K562 (cell line): ENCODE results near the gene LEO1. TPM values are rescaled to one million over a fixed set of nuclear protein-coding genes. Genes with fewer than 3 reads are reported as not detected.
A peak's percentile ranks its signal among the peaks of the same experiment; 100 is the strongest.

Source experiments
- BRCA1 ChIP-seq, 2 experiments: fragments of 450-650 bp in 1 of 2; sonication (generic) in 1 of 2; formaldehyde crosslinking in 1 of 2; IDR thresholded peaks; 2 replicates each; pipeline versions ENCODE4 v1.5.0 to v1.6.1; 2017 to 2020; ENCODE audit warnings: mild to moderate bottlenecking in 1 of 2, missing genetic modification reagents in 1 of 2
- CBX3 ChIP-seq, 2 experiments: IDR thresholded peaks; 1 replicate in 1 of 2; 2 replicates in 1 of 2; pipeline ENCODE4 v1.6.1; 2012; ENCODE audit warnings: inconsistent platforms in 2 of 2, low read length in 2 of 2, borderline replicate concordance in 1 of 2, control low read depth in 1 of 2
- DIDO1 ChIP-seq: fragments of 450-650 bp; IDR thresholded peaks from 2 replicates; pipeline ENCODE4 v1.6.1; 2016; ENCODE audit warnings: low read depth, missing biosample characterization, missing genetic modification characterization
- EWSR1 ChIP-seq: fragments of 450-650 bp; IDR thresholded peaks from 2 replicates; pipeline ENCODE4 v1.6.1; 2018; ENCODE audit warnings: borderline replicate concordance, mild to moderate bottlenecking, low read depth, moderate library complexity; ENCODE audit not compliant: partially characterized antibody
- MYNN ChIP-seq, 2 experiments: sonication (generic); formaldehyde crosslinking in 1 of 2; IDR thresholded peaks; 2 replicates each; pipeline versions ENCODE4 v1.5.0 to v1.6.1; 2016 to 2020; ENCODE audit warnings: antibody characterized with exemption in 1 of 2, missing genetic modification reagents in 1 of 2
- NR4A1 ChIP-seq, 2 experiments: fragments of 250-450 bp in 1 of 2; fragments of 450-650 bp in 1 of 2; sonication (Bioruptor Pico) in 1 of 2; IDR thresholded peaks; 2 replicates each; pipeline versions ENCODE4 v1.4.0 to v1.6.1; 2016 to 2020; ENCODE audit warnings: mild to moderate bottlenecking in 2 of 2, missing compliant biosample characterization in 1 of 2, missing genetic modification characterization in 1 of 2, moderate library complexity in 1 of 2
- OTX1 ChIP-seq: fragments of 450-650 bp; formaldehyde crosslinking; IDR thresholded peaks from 2 replicates; pipeline ENCODE4 v1.4.0; 2022; ENCODE audit warnings: mild to moderate bottlenecking
- ZSCAN32 ChIP-seq: fragments of 450-650 bp; formaldehyde crosslinking; IDR thresholded peaks from 2 replicates; pipeline ENCODE4 v1.4.0; 2020; ENCODE audit warnings: mild to moderate bottlenecking, moderate library complexity
- polyA plus RNA-seq, 8 experiments: library from polyadenylated mRNA; depleted of rRNA in 4 of 8; stranded (reverse) in 5 of 8; unstranded in 3 of 8; fragments of >200 nt; fragmentation: Nextera tagmentation in 2 of 8; fragmentation: Illumina TruSeq in 1 of 8; extraction: Ambion mirVana in 2 of 8; extraction: Trizol in 1 of 8; gene quantifications; 2 replicates each; pipeline versions ENCODE4 v1.2.1 to v1.2.3, GENCODE V29; 2011 to 2014; ENCODE audit warnings: inconsistent platforms in 1 of 8, missing spikeins in 1 of 8
- total RNA-seq, 7 experiments: library from RNA; depleted of rRNA in 6 of 7; stranded (reverse); fragments of >200 nt in 6 of 7; fragmentation: Illumina TruSeq in 2 of 7; extraction: Trizol in 2 of 7; gene quantifications; 2 replicates each; pipeline versions ENCODE4 v1.2.1 to v1.2.3, GENCODE V29; 2011 to 2021; ENCODE audit warnings: low replicate concordance in 1 of 7
- TF ChIP-seq, protein P1 (sequence below), 2 experiments: fragments of 450-650 bp in 1 of 2; sonication (generic) in 1 of 2; formaldehyde crosslinking in 1 of 2; IDR thresholded peaks; 2 replicates each; pipeline versions ENCODE4 v1.7.1 to v1.9.0; 2016 to 2022; ENCODE audit warnings: inconsistent platforms in 1 of 2, mild to moderate bottlenecking in 1 of 2, missing genetic modification reagents in 1 of 2
- TF ChIP-seq, protein P2 (sequence below): fragments of 450-650 bp; formaldehyde crosslinking; conservative IDR thresholded peaks from 2 replicates; pipeline ENCODE4 v1.4.0; 2022; ENCODE audit warnings: mild to moderate bottlenecking, missing genetic modification characterization
- TF ChIP-seq, protein P3 (sequence below): IDR thresholded peaks from 2 replicates; pipeline ENCODE4 v1.6.1; 2011; ENCODE audit warnings: borderline replicate concordance, low read depth, mild to moderate bottlenecking, moderate library complexity, low read length; ENCODE audit not compliant: insufficient read depth, poor library complexity, severe bottlenecking

Gene LEO1
- total and polyA plus RNA-seq, 9 of the 15 experiments (the other 6 are each of a cell fraction or from before 2014, with no cell fraction given): 8.4 to 48.3 (median 37.9) TPM

DNA sequence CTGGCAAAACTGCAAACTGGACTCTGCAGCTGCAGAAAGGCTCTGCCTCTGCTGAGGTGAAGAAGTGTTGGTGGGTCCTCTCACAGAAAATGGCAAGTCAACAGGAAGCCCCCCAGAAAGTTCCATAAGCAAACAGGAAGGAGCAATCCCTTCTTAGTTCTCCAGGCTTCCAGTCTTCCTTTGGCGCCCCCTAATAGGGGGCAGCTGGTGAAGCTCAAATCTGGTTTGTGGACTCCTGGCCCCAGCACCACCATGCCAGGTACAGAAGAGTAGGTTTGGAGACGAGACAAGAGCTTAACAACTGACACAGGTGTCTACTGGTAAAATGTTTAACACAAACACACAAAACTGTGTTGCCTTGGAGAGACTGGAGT lies 35.5 kb downstream of the LEO1 start (continued):
- TF ChIP-seq, protein P1, sequence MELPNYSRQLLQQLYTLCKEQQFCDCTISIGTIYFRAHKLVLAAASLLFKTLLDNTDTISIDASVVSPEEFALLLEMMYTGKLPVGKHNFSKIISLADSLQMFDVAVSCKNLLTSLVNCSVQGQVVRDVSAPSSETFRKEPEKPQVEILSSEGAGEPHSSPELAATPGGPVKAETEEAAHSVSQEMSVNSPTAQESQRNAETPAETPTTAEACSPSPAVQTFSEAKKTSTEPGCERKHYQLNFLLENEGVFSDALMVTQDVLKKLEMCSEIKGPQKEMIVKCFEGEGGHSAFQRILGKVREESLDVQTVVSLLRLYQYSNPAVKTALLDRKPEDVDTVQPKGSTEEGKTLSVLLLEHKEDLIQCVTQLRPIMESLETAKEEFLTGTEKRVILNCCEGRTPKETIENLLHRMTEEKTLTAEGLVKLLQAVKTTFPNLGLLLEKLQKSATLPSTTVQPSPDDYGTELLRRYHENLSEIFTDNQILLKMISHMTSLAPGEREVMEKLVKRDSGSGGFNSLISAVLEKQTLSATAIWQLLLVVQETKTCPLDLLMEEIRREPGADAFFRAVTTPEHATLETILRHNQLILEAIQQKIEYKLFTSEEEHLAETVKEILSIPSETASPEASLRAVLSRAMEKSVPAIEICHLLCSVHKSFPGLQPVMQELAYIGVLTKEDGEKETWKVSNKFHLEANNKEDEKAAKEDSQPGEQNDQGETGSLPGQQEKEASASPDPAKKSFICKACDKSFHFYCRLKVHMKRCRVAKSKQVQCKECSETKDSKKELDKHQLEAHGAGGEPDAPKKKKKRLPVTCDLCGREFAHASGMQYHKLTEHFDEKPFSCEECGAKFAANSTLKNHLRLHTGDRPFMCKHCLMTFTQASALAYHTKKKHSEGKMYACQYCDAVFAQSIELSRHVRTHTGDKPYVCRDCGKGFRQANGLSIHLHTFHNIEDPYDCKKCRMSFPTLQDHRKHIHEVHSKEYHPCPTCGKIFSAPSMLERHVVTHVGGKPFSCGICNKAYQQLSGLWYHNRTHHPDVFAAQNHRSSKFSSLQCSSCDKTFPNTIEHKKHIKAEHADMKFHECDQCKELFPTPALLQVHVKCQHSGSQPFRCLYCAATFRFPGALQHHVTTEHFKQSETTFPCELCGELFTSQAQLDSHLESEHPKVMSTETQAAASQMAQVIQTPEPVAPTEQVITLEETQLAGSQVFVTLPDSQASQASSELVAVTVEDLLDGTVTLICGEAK (IDR thresholded peaks at IDR 0.05): peak; percentile 57
- TF ChIP-seq, protein P1 (CRISPR knock-in tag; IDR thresholded peaks at IDR 0.05): no peak
- no peak for TF ChIP-seq EWSR1
- TF ChIP-seq, protein P2, sequence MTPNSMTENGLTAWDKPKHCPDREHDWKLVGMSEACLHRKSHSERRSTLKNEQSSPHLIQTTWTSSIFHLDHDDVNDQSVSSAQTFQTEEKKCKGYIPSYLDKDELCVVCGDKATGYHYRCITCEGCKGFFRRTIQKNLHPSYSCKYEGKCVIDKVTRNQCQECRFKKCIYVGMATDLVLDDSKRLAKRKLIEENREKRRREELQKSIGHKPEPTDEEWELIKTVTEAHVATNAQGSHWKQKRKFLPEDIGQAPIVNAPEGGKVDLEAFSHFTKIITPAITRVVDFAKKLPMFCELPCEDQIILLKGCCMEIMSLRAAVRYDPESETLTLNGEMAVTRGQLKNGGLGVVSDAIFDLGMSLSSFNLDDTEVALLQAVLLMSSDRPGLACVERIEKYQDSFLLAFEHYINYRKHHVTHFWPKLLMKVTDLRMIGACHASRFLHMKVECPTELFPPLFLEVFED (CRISPR knock-in tag): no peak
- TF ChIP-seq MYNN (IDR thresholded peaks at IDR 0.05): no peak
- TF ChIP-seq MYNN (CRISPR knock-in tag; IDR thresholded peaks at IDR 0.05): no peak
- no peak for TF ChIP-seq DIDO1 (tag)
- no peak for TF ChIP-seq NR4A1 (CRISPR knock-in tag; IDR thresholded peaks at IDR 0.05)
- TF ChIP-seq NR4A1 (tag; IDR thresholded peaks at IDR 0.05): no peak
- no peak for TF ChIP-seq ZSCAN32 (CRISPR knock-in tag)
- TF ChIP-seq BRCA1 (IDR thresholded peaks at IDR 0.05): no peak
- no peak for TF ChIP-seq BRCA1 (CRISPR knock-in tag; IDR thresholded peaks at IDR 0.05)
- TF ChIP-seq OTX1 (CRISPR knock-in tag): no peak
- TF ChIP-seq, protein P3, sequence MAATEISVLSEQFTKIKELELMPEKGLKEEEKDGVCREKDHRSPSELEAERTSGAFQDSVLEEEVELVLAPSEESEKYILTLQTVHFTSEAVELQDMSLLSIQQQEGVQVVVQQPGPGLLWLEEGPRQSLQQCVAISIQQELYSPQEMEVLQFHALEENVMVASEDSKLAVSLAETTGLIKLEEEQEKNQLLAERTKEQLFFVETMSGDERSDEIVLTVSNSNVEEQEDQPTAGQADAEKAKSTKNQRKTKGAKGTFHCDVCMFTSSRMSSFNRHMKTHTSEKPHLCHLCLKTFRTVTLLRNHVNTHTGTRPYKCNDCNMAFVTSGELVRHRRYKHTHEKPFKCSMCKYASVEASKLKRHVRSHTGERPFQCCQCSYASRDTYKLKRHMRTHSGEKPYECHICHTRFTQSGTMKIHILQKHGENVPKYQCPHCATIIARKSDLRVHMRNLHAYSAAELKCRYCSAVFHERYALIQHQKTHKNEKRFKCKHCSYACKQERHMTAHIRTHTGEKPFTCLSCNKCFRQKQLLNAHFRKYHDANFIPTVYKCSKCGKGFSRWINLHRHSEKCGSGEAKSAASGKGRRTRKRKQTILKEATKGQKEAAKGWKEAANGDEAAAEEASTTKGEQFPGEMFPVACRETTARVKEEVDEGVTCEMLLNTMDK: peak; percentile 66
- TF ChIP-seq CBX3 (IDR thresholded peaks at IDR 0.05; ENCODE audit: borderline replicate concordance in 1 of 2, low read length in 2 of 2): no peak
